T-cell (primary cell): Measurements from ENCODE around the gene SLC38A10. TPM values are rescaled to one million over a fixed set of nuclear protein-coding genes. Genes with fewer than 3 reads are reported as not detected.

ENCODE experiments used
- ATAC-seq, 4 experiments: fragments of 200-7000 bp in 3 of 4; fragments of 150-1000 bp in 1 of 4; cut with Tn5 transposase; replicated peaks in 1 of 4; 1 replicate in 3 of 4; 2 replicates in 1 of 4; pipeline ENCODE4 v1.10.0; 2021; ENCODE audit warnings: moderate library complexity in 3 of 4, mild to moderate bottlenecking in 2 of 4, moderate number of reproducible peaks in 1 of 4
- CTCF ChIA-PET, 2 donors: fragments of 300-600 bp; sonication (Branson Sonifier 250); formaldehyde crosslinking; loops; one replicate each; lab custom pipeline; 2022; ENCODE audit warnings: antibody characterized with exemption in 2 of 2; lab: Charles Lee
- POLR2A ChIA-PET, 2 donors: fragments of 300-600 bp; sonication (Branson Sonifier 250); formaldehyde crosslinking; loops; one replicate each; lab custom pipeline; 2022; ENCODE audit warnings: antibody characterized with exemption in 2 of 2; lab: Charles Lee
- DNase-seq, 35 experiments: peaks; one replicate each; pipeline versions ENCODE4 v3.0.0 to v3.0.0-alpha.2; 2013 to 2023
- H3K27ac ChIP-seq: one replicate; pipeline ENCODE4 v1.5.1; 2013; ENCODE audit warnings: low read length
- H3K27me3 ChIP-seq, 2 experiments: replicated peaks in 1 of 2; 1 replicate in 1 of 2; 2 replicates in 1 of 2; pipeline versions ENCODE4 v1.6.1 to v1.7.0; 2013; ENCODE audit warnings: low read length in 1 of 2, mixed read lengths in 1 of 2; ENCODE audit not compliant: control insufficient read depth in 2 of 2, insufficient read depth in 2 of 2; ENCODE audit errors: extremely low read depth in 1 of 2
- H3K36me3 ChIP-seq, 2 donors: 1 replicate in 1 of 2; 2 replicates in 1 of 2; pipeline versions ENCODE4 v1.6.1 to v1.7.0; 2013; ENCODE audit warnings: low read length in 1 of 2; ENCODE audit not compliant: control insufficient read depth in 2 of 2, insufficient read depth in 1 of 2; ENCODE audit errors: extremely low read depth in 1 of 2
- H3K4me1 ChIP-seq, 2 experiments: 1 replicate in 1 of 2; 2 replicates in 1 of 2; pipeline versions ENCODE4 v1.6.1 to v1.7.0; 2013; ENCODE audit warnings: low read length in 2 of 2, mixed read lengths in 1 of 2; ENCODE audit not compliant: insufficient read depth in 2 of 2, control insufficient read depth in 1 of 2; ENCODE audit errors: extremely low read depth in 1 of 2
- H3K4me3 ChIP-seq, 2 donors: 1 replicate in 1 of 2; 2 replicates in 1 of 2; pipeline versions ENCODE4 v1.5.1 to v1.7.0; 2013; ENCODE audit warnings: mild to moderate bottlenecking in 2 of 2, low read length in 1 of 2, moderate library complexity in 1 of 2; ENCODE audit not compliant: control insufficient read depth in 1 of 2; ENCODE audit errors: extremely low read depth in 1 of 2
- H3K9me3 ChIP-seq: 2 replicates; pipeline ENCODE4 v1.7.0; 2013
- H3K27ac Mint-ChIP-seq, 2 donors: one replicate each; pipeline ENCODE4 v1.8.0; 2020 to 2021; ENCODE audit warnings: mild to moderate bottlenecking in 2 of 2, mixed read lengths in 2 of 2
- H3K27me3 Mint-ChIP-seq, 2 donors: one replicate each; pipeline ENCODE4 v1.8.0; 2021 to 2022; ENCODE audit warnings: mixed read lengths in 2 of 2
- H3K36me3 Mint-ChIP-seq: one replicate; pipeline ENCODE4 v1.8.0; 2021; ENCODE audit warnings: mixed read lengths
- H3K4me1 Mint-ChIP-seq, 3 donors: one replicate each; pipeline ENCODE4 v1.8.0; 2020 to 2022; ENCODE audit warnings: mixed read lengths in 3 of 3, mild to moderate bottlenecking in 1 of 3
- H3K4me3 Mint-ChIP-seq, 3 donors: one replicate each; pipeline ENCODE4 v1.8.0; 2020 to 2022; ENCODE audit warnings: mild to moderate bottlenecking in 3 of 3, mixed read lengths in 3 of 3, moderate library complexity in 3 of 3
- H3K9me3 Mint-ChIP-seq, 3 donors: one replicate each; pipeline ENCODE4 v1.8.0; 2020 to 2022; ENCODE audit warnings: mixed read lengths in 3 of 3
- WGBS: methylation state at CpG from one replicate; pipeline ENCODE4 v1.1.5; 2013; ENCODE audit warnings: missing lambda C conversion rate; ENCODE audit not compliant: insufficient coverage; 5-methylcytosine and 5-hydroxymethylcytosine counted together
- total RNA-seq, 35 experiments: library from RNA in 6 of 35; stranded (reverse) in 6 of 35; fragments of 120-200 nt in 1 of 35; gene quantifications; one replicate each; pipeline versions ENCODE4 v1.2.1 to v1.2.4 and lab custom pipeline; 2013 to 2026

Gene SLC38A10
- total RNA-seq, 5 donors from 2014 or later (not counting 1 experiment from before 2014, with no cell fraction given): 52.8 to 95.2 (median 82.3) TPM

GRCh38 chr17:81282141-81282540 is 13.0 kb downstream of the SLC38A10 start:
- peaks cover 21 to 30% (median 29%) of the 10 kb centered on the region in 3 donors for H3K4me1 Mint-ChIP-seq
- H3K36me3 Mint-ChIP-seq: peaks cover 17% of the 10 kb centered on the region
- no peaks in the 10 kb centered on the region for H3K9me3 Mint-ChIP-seq
- no peak overlapping the region for H3K27ac ChIP-seq
- no peak overlapping the region for H3K27ac Mint-ChIP-seq
- no peak overlapping the region for H3K4me3 ChIP-seq
- 100% methylated on average over 22 of the region's 33 CpGs for WGBS
- ChIA-PET POLR2A (no interaction called here), CTCF (no interaction called here)
- H3K27me3 ChIP-seq: no peaks in the 10 kb centered on the region
- no peaks in the 10 kb centered on the region for H3K9me3 ChIP-seq
- ATAC-seq (no peak), DNase-seq (no peak)
- H3K4me3 Mint-ChIP-seq: no peak overlapping the region
- peaks cover 36 to 56% of the 10 kb centered on the region in 2 donors for H3K36me3 ChIP-seq
- peaks cover 15 to 34% of the 10 kb centered on the region in 2 experiments for H3K4me1 ChIP-seq
- H3K27me3 Mint-ChIP-seq: no peaks in the 10 kb centered on the region

- Mint-ChIP-seq H3K4me3 (no peak overlapping the region), H3K27ac (no peak overlapping the region), H3K36me3 (peaks cover 26% of the 10 kb centered on the region), H3K9me3 (no peaks in the 10 kb centered on the region), H3K27me3 (no peaks in the 10 kb centered on the region), H3K4me1 (peaks cover 8 to 14% (median 14%) of the 10 kb centered on the region in 3 donors)
- DNase-seq (no peak), ATAC-seq (no peak)
- POLR2A ChIA-PET: no interaction called here
- Histone ChIP-seq H3K4me1 (peaks cover 3 to 18% of the 10 kb centered on the region in 2 experiments), H3K4me3 (no peak overlapping the region), H3K27me3 (no peaks in the 10 kb centered on the region), H3K36me3 (peaks cover 34 to 68% of the 10 kb centered on the region in 2 donors), H3K9me3 (no peaks in the 10 kb centered on the region), H3K27ac (no peak overlapping the region)
- over 99% methylated on average over 11 of the region's 24 CpGs for WGBS
- CTCF ChIA-PET: no interaction called here
These were observed 14.5 kb downstream of the SLC38A10 start for GRCh38 chr17:81280571-81280970.

- Mint-ChIP-seq H3K4me1 (peaks cover 0 to 5% (median 4%) of the 10 kb centered on the region in 3 donors), H3K27ac (no peak overlapping the region), H3K4me3 (no peak overlapping the region), H3K27me3 (no peaks in the 10 kb centered on the region), H3K9me3 (no peaks in the 10 kb centered on the region), H3K36me3 (peaks cover 26% of the 10 kb centered on the region)
- peaks cover 36 to 75% of the 10 kb centered on the region in 2 donors for H3K36me3 ChIP-seq
- POLR2A ChIA-PET: no interaction called here
- DNase-seq (no peak), ATAC-seq (no peak)
- peaks cover 0 to 8% of the 10 kb centered on the region in 2 experiments for H3K4me1 ChIP-seq
- H3K9me3 ChIP-seq: no peaks in the 10 kb centered on the region
- CTCF ChIA-PET: no interaction called here
- H3K27ac ChIP-seq: no peak overlapping the region
- no peak overlapping the region for H3K4me3 ChIP-seq
- WGBS: 97% methylated on average over 41 of the region's 50 CpGs
- no peaks in the 10 kb centered on the region for H3K27me3 ChIP-seq
These were observed 15.5 kb downstream of the SLC38A10 start for GRCh38 chr17:81279278-81280275.

- CTCF ChIA-PET: no interaction called here
These were observed 16.3 kb downstream of the SLC38A10 start for GRCh38 chr17:81278831-81279230.

GRCh38 chr17:81277946-81278693 is 17.0 kb downstream of the SLC38A10 start:
- Mint-ChIP-seq H3K27ac (no peak overlapping the region), H3K27me3 (no peaks in the 10 kb centered on the region), H3K4me3 (no peak overlapping the region), H3K9me3 (no peaks in the 10 kb centered on the region), H3K36me3 (peaks cover 31% of the 10 kb centered on the region), H3K4me1 (peaks cover 0 to 2% (median 0%) of the 10 kb centered on the region in 3 donors)
- H3K4me3 ChIP-seq: no peak overlapping the region
- WGBS: 99% methylated on average over 17 of the region's 20 CpGs
- ChIA-PET POLR2A (interaction anchor here in 1 of 2 donors (0.6 kb wide), 1 partner anchor 838 kb away, joined by 4 read pairs; no protein-coding TSS in a partner anchor), CTCF (no interaction called here)
- ATAC-seq (no peak), DNase-seq (no peak)
- no peak overlapping the region for H3K27ac ChIP-seq
- H3K27me3 ChIP-seq: no peaks in the 10 kb centered on the region
- H3K36me3 ChIP-seq: peaks cover 36 to 87% of the 10 kb centered on the region in 2 donors
- H3K9me3 ChIP-seq: no peaks in the 10 kb centered on the region
- peaks cover 0 to 2% of the 10 kb centered on the region in 2 experiments for H3K4me1 ChIP-seq

More at GRCh38 chr17:81278831-81279230, 16.3 kb downstream of the SLC38A10 start:
- peaks cover 0 to 2% (median 0%) of the 10 kb centered on the region in 3 donors for H3K4me1 Mint-ChIP-seq
- Histone ChIP-seq H3K9me3 (no peaks in the 10 kb centered on the region), H3K27ac (no peak overlapping the region), H3K4me1 (peaks cover 0 to 5% of the 10 kb centered on the region in 2 experiments), H3K27me3 (no peaks in the 10 kb centered on the region), H3K4me3 (no peak overlapping the region), H3K36me3 (peaks cover 36 to 83% of the 10 kb centered on the region in 2 donors)
- ATAC-seq (no peak), DNase-seq (no peak)
- POLR2A ChIA-PET: no interaction called here
- WGBS: 98% methylated on average over 8 of the region's 8 CpGs
- H3K9me3 Mint-ChIP-seq: no peaks in the 10 kb centered on the region
- H3K27me3 Mint-ChIP-seq: no peaks in the 10 kb centered on the region
- peaks cover 26% of the 10 kb centered on the region for H3K36me3 Mint-ChIP-seq
- H3K4me3 Mint-ChIP-seq: no peak overlapping the region
- no peak overlapping the region for H3K27ac Mint-ChIP-seq

GRCh38 chr17:81277421-81277820 is 17.7 kb downstream of the SLC38A10 start:
- Histone ChIP-seq H3K36me3 (peaks cover 33 to 87% of the 10 kb centered on the region in 2 donors), H3K4me3 (no peak overlapping the region), H3K4me1 (no peaks in the 10 kb centered on the region), H3K27me3 (no peaks in the 10 kb centered on the region), H3K27ac (no peak overlapping the region), H3K9me3 (no peaks in the 10 kb centered on the region)
- ChIA-PET CTCF (no interaction called here), POLR2A (interaction anchor here in 1 of 2 donors (0.6 kb wide), 1 partner anchor 837 kb away, joined by 4 read pairs; no protein-coding TSS in a partner anchor)
- Mint-ChIP-seq H3K27ac (no peak overlapping the region), H3K27me3 (no peaks in the 10 kb centered on the region), H3K4me3 (no peak overlapping the region), H3K4me1 (peaks cover 5 to 6% (median 6%) of the 10 kb centered on the region in 3 donors), H3K36me3 (peaks cover 37% of the 10 kb centered on the region), H3K9me3 (no peaks in the 10 kb centered on the region)
- no peak for ATAC-seq
- DNase-seq: no peak
- WGBS: 98% methylated on average over 10 of the region's 18 CpGs
